Fibroblast of skin of right biceps (primary cell): ENCODE measurements around the gene ZNF691.
"Not testable (repeated sequence)": the region's sequence is repeated elsewhere in the genome, so short reads cannot be mapped to it uniquely, and the experiment has no call there.

Experiments
- DNase-seq: peaks from one replicate; pipeline ENCODE4 v3.0.0-alpha.2; 2013

The ZNF691 gene

DNA sequence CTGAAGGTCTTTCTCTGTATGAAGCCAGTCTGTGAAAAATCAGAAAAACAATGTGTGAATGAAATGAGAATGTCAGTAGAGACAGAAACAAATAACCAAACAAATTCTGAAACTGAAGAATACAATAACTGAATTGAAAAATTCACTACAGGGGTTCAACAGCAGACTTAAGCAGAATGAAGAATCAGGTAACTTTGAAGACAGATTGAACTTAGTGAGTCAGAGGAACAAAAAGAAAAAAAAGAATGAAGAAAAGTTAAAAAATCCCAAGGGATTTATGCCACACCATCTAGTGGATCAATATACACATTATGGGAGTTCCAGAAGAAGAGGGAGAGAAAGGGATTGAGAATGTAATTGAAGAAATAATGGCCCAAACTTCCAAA is 14.6 kb downstream of the ZNF691 start:
- DNase-seq = no peak

DNA sequence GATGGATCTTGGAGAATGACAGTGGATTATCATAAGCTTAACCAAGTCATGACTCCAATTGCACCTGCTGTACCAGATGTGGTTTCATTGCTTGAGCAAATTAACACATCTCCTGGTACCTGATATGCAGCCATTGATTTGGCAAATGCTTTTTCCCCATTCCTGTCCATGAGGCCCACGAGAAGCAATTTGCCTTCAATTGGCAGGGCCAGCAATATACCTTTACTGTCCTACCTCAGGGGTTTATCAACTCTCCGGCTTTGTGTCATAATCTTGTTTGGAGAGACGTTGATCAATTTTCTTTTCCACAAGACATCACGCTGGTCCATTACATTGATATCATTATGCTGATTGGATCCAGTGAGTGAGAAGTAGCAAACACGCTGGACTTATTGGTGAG is 20.1 kb downstream of the ZNF691 start:
- no peak for DNase-seq

DNA sequence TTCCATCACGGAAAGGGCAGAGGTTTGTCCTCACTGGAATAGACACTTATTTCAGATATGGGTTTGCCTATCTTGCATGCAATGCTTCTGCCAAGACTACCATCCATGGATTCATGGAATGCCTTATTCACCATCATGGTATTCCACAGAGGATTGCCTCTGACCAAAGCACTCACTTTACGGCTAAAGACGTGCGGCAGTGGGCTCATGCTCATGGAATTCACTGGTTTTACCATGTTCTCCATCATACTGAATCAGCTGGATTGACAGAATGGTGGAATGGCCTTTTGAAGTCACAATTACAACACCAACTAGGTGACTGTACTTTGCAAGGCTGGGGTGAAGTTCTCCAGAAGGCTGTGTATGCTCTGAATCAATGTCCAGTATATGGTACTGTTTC is 22.1 kb downstream of the ZNF691 start:
- peak; percentile 40 for DNase-seq

DNA sequence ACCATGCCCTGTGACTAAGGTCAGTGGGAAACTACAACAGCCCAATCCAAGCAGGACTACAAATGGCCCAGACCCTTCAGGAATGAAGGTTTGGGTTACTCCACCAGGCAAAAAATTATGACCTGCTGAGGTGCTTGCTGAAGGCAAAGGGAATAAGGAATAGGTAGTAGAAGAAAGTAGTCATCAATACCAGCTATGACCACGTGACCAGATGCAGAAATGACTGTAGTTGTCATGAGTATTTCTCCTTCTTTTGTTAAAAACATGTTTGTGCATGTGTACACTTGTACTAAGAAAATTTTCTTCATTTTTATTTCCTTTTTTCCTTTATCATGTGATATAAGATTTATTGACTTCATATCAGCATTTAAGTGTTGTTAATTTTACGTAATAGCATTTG is 22.8 kb downstream of the ZNF691 start:
- not testable (repeated sequence) for DNase-seq

DNA sequence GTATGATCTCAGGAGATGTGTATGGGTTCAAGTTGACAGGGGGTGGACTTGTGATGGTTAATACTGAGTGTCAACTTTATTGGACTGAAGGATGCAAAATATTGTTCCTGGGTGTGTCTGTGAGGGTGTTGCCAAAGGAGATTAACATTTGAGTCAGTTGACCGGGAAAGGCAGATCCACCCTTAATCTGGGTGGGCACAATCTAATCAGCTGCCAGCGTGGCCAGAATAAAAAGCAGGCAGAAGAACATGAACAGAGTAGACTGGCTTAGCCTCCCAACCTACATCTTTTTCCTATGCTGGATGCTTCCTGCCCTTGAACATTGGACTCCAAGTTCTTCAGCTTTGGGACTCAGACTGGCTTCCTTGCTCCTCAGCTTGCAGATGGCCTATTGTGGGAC is 23.3 kb downstream of the ZNF691 start:
- DNase-seq = not testable (repeated sequence)

DNA sequence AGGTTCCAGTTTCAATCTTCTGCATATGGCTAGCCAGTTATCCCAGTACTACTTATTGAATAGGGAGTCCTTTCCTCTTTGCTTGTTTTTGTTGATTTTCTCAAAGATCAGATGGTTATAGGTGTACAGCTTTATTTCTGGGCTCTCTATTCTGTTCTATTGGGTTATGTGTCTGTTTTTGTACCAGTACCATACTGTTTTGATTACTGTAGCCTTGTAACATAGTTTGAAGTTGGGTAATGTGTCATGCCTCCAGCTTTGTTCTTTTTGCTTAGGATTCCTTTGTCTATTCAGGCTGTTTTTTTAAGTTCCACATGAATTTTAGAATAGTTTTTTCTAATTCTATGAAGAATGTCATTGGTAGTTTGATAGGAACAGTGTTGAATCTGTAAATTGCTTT is 26.7 kb downstream of the ZNF691 start:
- DNase-seq = not testable (repeated sequence)

DNA sequence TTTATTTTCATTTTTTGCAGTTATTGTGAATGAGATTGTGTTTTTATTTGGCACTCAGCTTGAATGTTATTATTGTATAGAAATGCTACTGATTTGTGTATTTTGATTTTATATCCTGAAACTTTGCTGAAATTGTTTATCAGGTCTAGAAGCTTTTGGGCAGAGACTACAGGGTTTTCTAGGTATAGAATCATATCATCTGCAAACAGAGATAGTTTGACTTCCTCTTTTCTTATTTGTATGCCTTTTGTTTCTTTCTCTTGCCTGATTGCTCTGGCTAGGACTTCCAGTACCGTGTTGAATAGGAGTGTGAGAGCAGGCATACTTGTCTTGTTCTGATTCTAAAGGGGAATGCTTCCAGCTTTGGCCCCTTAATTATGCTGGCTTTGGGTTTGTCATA is 27.3 kb downstream of the ZNF691 start:
- no peak for DNase-seq

DNA sequence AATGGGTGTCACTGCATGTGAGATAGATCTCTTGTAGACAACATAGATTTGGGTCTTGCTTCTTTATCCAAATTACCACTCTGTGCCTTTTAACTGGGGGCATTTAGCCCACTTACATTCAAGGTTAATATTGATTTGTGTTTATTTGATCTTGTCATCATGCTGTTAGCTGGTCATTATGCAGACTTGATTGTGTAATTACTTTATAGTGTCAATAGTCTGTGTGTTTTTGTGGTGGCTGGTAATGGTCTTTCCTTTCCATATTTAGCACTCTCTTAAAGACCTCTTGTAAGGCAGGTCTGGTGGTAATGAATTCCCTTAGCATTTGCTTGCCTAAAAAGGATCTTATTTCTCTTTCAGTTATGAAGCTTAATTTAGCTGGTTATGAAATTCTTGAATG is 29.6 kb downstream of the ZNF691 start:
- DNase-seq = no peak

DNA sequence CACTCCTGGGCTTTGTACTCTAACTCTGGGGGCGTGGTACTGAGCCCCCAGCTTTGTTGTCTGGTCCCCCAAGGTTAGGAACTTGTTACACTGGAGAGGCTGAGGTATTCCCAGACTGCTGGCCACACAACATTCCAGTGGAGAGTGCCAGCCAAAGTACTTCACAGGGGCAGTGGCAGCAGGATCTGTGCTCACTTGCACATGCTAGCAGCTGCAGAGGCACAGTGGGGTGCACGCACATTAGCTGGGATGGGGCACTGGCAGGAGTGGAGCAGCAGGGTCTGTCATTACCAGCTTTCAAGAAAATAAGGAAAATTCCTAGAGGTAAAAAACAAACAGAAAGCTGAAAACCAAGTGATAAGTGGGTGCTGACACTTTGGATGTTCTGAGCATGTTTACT is 31.0 kb downstream of the ZNF691 start:
- no peak for DNase-seq

DNA sequence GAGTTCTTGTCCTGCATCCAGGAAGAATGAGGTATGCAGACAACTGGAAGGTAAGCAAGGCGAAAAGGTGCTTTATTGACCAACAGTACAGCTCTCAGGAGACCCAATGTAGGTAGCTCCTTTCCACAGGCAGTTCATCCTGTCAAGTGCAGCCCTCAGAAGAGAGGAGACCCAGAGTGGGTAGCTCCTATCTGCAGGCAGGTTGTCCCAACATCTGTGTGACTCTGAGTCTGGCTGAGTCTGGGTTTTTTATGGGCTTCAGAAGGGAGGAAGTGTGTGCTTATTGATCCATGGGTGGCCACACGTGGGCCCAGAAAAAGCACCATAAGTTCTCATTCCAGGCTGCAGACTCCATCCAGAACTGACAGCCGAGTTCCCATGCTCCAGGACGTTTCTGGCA is 34.0 kb downstream of the ZNF691 start:
- DNase-seq = no peak

DNA sequence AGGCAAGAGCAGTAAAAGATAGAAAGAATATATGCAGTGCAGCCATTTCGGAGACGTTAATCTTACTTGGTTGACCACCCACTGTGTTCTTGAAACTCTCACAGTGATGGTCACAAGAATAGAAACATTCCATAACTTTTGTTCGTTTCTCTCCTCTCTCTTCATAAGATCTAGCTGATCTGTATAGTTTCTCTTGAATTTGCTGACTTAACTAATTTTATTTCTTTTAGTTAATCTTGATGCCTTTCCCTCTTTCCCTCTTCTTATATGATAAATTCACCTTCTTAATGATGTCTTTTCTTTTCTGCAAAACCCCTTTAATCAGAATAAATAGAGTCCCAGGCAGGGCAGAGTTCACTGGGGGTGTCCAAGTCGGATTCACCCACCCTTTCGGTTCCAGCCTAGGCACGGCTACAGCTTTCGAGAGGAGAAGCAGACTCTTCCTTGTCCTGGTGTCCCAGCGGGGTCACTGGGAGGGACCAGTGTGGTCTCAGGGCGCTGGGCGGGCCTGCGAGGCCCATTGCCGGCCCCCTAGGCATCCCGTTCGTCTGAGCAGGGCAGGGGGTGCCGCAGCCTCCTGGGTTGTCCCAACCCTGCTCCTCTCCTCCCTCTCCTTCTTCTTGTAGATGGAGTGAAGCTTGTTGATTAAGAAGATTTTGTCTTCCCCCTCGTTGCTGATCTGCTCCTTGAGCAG is 39.8 kb downstream of the ZNF691 start:
- no peak for DNase-seq

DNA sequence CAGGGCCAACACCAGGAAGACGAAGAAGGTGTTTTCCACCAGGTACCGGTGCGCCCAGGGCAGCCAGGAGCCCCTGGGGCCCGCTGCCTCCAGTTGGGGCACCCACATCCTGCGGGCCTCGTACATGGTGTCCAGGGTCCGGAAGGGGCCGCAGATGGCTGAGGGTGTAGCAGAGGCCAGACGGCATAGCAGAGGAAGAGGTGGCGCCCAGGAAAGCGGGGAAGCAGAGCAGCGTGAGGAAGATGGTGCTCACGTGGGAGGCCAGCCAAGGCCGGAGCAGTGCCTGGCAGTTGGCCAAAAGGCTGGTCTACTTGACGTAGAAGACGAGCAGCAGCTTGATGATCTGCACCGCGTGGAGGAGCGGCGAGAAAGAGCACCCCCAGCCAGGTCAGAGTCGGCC is 40.4 kb downstream of the ZNF691 start:
- DNase-seq = no peak

DNA sequence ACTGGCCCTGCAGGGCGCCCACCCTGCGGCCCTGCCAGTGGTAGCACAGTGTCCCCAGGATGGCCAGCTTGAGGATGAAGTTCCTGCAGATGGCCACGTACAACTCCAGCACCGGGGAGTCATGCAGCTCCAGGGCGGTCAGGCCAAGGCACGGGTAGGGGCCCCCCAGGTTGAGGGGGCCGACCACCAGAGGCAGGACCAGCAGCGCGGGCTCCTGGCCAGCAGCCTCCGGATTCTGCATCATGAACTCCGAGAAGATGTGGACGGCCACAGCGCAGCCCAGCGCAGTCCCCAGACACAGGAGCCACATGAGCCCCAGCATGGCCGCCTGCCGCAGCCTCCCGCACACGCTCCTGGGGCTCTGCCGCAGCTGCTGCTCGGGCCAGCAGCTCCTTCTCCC is 41.0 kb downstream of the ZNF691 start:
- DNase-seq = no peak

DNA sequence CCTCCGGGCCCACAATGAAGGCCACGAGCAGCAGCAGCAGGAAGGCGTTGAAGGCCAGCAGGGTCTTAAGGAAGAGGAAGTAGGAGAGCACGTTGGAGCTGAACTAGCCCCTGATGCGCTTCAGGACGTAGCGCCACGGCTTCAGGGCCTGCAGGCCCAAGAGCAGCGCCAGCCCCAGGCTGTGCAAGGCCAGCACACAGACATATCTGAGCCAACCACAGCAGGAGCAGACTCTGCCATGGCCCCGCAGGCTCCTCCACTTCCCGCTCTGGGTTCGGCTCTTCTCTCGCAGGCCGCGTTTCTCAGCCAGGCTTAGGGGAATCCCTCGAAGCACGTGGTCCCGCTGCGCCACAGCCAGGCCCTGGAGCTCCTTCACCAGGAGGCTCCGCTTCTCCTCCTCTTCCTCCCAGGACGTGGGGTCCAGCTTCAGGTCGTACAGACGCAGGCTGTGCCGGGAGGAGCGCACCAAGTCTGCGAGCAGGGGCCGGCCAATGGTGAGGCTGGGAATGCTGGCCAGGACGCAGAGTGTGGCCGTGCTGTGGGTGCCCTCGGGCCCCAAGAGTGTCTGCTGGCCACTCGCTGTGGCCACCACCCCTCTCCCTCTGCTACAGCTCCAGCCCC is 41.7 kb downstream of the ZNF691 start:
- DNase-seq = no peak

DNA sequence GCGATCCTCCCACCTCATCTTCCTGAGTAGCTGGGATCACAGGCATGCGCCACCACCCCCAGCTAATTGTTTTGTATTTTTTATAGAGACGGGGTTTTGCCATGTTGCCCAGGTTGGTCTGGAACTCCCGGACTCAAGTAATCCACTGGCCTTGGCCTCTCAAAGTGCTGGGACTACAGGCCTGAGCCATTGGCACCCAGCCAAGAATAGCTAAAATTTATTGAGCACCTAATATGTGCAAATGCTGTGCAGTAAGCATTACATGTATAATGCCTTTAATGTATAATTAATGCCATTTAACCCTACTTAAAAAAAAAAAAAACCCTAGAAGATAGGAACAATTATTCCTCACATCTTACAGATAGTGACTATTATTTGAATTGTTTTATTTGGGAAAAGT is 42.9 kb downstream of the ZNF691 start:
- no peak for DNase-seq

DNA sequence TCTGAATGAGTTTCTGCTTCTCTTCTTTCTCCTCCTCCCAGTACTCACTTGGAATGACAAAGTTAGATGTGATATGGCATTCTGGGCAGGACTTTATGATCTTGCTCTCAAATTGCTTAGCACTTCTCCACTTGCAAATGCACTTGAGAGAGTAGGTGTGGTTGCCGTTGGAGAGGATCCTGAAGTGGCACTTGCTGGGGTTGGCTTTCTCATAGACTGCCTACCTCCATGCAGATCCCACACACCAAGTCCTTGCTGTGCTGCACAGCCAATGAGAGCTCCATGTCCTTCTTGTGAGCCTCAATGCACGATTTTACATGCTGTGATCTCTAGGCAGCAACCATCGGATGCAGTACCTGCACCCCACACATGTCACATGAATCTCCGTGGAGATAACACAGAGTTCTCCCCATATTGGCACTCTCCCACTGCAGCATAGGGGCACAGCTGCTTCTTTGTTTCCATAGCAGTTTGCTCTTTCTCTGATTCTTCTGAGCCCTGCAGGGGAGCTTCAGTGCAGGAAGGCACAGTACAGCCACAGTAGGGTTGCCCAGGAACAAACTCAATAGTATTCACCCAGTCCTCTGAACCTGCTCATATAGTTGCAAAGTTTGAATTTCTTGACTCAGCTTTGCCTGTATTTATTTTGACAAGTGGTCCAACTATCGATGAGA is 45.2 kb downstream of the ZNF691 start:
- DNase-seq = no peak

DNA sequence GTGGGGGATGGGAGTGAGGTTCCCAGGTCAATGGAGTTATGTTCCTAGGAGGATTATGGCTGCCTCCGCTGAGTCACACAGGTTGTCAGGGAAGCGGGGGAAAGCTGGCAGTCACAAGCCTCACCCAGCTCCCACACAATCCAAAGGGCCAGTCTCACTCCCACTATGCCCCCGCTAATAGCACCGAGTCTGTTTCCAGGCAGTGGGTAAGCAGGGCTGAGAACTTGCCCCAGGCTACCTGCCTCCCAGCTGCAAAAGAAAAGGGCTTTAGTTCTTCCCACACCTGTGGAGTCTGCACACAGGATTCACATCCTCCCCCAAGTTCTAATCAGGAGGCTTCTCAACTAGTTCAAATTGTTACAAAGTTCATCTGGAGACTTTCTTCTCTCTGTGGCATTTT is 53.5 kb downstream of the ZNF691 start:
- DNase-seq = not testable (repeated sequence)
